SH-SY5Y (cell line): ENCODE measurements around the gene IPO13.

Source experiments
- GATA2 ChIP-seq: IDR thresholded peaks from 2 replicates; pipeline ENCODE4 v1.6.1; 2011; ENCODE audit warnings: mild to moderate bottlenecking, low read depth, low read length
- GATA3 ChIP-seq: IDR thresholded peaks from 2 replicates; pipeline ENCODE4 v1.6.1; 2011; ENCODE audit warnings: low read depth, mild to moderate bottlenecking, low read length, moderate library complexity

GRCh38 chr1:43908858-43909257 lies 37.9 kb upstream of the IPO13 start:
- TF ChIP-seq GATA3 (no peak), GATA2 (no peak)
